BLaER1 (cell line): ENCODE results near the gene CCDC9.
A peak's percentile ranks its signal among the peaks of the same experiment; 100 is the strongest.
"Not testable (repeated sequence)": the region's sequence is repeated elsewhere in the genome, so short reads cannot be mapped to it uniquely, and the experiment has no call there.

ENCODE experiments used
- H3K27ac ChIP-seq: shearing (Covaris generic); formaldehyde crosslinking; 2 replicates; pipeline ENCODE4 v1.8.1; 2022
- H3K27me3 ChIP-seq: shearing (Covaris generic); formaldehyde crosslinking; 2 replicates; pipeline ENCODE4 v1.8.1; 2022
- H3K36me3 ChIP-seq: shearing (Covaris generic); formaldehyde crosslinking; 2 replicates; pipeline ENCODE4 v1.8.1; 2022
- H3K4me1 ChIP-seq: shearing (Covaris generic); formaldehyde crosslinking; 2 replicates; pipeline ENCODE4 v1.8.1; 2022
- H3K4me2 ChIP-seq: shearing (Covaris generic); formaldehyde crosslinking; 2 replicates; pipeline ENCODE4 v1.8.1; 2022
- H3K4me3 ChIP-seq: shearing (Covaris generic); formaldehyde crosslinking; 2 replicates; pipeline ENCODE4 v1.8.1; 2022
- H3K9ac ChIP-seq: shearing (Covaris generic); formaldehyde crosslinking; 2 replicates; pipeline ENCODE4 v1.8.1; 2022
- H3K9me3 ChIP-seq: shearing (Covaris generic); formaldehyde crosslinking; 2 replicates; pipeline ENCODE4 v1.8.1; 2022
- H4K20me1 ChIP-seq: shearing (Covaris generic); formaldehyde crosslinking; 2 replicates; pipeline ENCODE4 v1.8.1; 2022
- Cebpa-rat ChIP-seq: shearing (Covaris generic); IDR thresholded peaks from 2 replicates; pipeline ENCODE4 v1.8.1; 2022

CCDC9 gene

DNA sequence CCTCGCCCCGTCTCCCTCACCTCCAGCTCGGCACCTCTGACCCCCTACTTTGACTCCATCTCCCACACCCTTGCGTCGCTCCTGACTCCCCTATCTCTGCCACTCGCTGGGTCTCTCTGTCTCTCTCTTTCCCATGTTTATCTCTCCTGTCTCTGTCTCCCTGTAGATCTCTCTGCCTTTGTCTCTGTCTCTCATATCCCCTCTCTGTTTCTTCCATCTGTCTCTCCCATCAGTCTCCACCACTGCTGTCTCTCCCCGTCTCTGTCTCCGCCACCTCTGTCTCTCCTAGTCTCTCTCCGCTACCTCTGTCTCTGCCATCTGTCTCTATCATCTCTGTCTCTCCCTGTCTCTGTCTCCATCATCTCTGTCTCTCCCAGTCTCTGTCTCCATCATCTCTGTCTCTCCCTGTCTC is 13.0 kb upstream of the CCDC9 start:
- H3K4me1 ChIP-seq: peaks cover 70% of the 10 kb centered on the region
- no peaks in the 10 kb centered on the region for H3K9me3 ChIP-seq
- no peaks in the 10 kb centered on the region for H3K36me3 ChIP-seq
- H3K27me3 ChIP-seq: peaks cover 49% of the 10 kb centered on the region
- TF ChIP-seq Cebpa-rat: no peak
- H3K4me2 ChIP-seq: peak overlapping the region; percentile 88
- H4K20me1 ChIP-seq: peaks cover 11% of the 10 kb centered on the region
- H3K4me3 ChIP-seq: peak overlapping the region; percentile 59; the same call in 1 of the 2 replicates
- H3K27ac ChIP-seq: peak overlapping the region; percentile 82; the same call in 1 of the 2 replicates
- H3K9ac ChIP-seq: peak overlapping the region; percentile 63; the same call in 1 of the 2 replicates

DNA sequence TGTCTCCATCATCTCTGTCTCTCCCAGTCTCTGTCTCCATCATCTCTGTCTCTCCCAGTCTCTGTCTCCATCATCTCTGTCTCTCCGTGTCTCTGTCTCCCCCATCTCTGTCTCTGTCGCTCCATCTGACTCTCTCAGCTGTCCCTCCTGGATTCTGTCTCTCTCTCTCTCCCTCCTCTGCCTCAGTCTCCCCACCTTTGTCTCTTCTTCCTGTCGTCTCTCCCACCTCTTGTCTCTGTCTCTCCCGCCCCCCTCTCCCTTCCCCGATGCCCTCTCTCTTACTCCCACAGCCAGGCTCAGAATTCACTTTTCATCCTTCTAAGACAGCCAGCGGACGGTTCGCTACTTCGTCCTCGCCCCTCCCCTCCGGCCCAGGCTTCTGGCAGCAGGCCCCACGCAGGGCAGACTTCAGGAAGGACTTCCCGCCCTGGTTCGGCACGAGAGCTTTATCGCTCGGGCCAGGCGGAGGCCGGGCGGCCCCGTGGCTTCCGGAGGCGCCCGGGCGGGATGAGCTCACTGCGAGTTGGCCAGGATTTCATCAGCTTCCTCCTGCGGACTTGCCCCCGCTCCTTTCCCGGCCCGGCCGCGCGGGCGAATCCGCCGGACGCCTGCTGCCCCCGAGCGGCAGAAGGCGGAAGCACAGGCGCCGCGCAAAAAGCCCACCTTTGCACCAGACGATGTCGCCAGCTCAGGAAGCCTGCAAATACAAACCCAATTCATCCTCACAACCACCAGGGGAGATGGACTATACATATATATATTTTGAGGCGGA is 12.4 kb upstream of the CCDC9 start:
- Histone ChIP-seq H3K36me3 (no peaks in the 10 kb centered on the region), H3K4me2 (peak overlapping the region; percentile 88), H3K4me1 (peaks cover 65% of the 10 kb centered on the region), H3K4me3 (peak overlapping the region; percentile 59), H4K20me1 (peaks cover 11% of the 10 kb centered on the region), H3K9ac (peak overlapping the region; percentile 63), H3K27me3 (peaks cover 45% of the 10 kb centered on the region), H3K9me3 (no peaks in the 10 kb centered on the region), H3K27ac (peak overlapping the region; percentile 82)
- TF ChIP-seq Cebpa-rat: peak; percentile 77; the same call in 1 of the 2 replicates

DNA sequence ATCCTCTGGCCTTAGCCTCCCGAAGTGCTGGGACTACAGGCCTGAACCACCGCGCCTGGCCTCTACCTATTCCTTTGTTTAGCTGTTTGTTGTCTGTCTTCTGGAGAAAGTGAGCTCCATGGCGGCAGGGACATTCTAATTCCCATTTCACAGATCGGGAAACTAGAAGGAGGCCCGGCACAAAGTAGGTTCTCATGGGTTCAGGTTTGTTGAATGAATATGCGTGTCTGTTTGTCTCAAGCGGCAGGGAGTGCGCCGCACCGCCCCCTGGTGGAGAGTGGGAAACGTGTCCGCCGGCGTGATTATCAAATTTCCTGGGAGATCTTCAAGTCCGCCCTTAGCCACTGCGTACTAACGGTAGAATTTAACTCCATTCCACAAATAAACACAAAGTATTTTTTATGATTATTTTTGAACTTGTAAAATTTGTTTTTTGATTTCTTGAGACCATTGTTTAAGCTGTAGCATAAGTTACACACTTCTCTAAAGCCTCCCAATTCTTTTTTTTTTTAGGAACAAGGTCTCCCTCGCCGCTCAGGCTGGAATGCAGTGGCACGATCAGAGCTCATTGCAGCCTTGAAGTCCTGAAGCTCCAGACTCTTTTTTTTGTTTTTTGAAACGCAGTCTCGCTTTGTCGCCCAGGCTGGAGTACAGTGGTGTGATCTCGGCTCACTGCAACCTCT is 8.9 kb upstream of the CCDC9 start:
- peaks cover 40% of the 10 kb centered on the region for H3K4me1 ChIP-seq
- no peaks in the 10 kb centered on the region for H3K9me3 ChIP-seq
- H3K9ac ChIP-seq: no peak overlapping the region
- H3K27ac ChIP-seq: no peak overlapping the region
- no peak overlapping the region for H3K4me3 ChIP-seq
- peaks cover 10% of the 10 kb centered on the region for H3K27me3 ChIP-seq
- no peak overlapping the region for H3K4me2 ChIP-seq
- H3K36me3 ChIP-seq: no peaks in the 10 kb centered on the region
- H4K20me1 ChIP-seq: no peaks in the 10 kb centered on the region
- TF ChIP-seq Cebpa-rat: no peak

DNA sequence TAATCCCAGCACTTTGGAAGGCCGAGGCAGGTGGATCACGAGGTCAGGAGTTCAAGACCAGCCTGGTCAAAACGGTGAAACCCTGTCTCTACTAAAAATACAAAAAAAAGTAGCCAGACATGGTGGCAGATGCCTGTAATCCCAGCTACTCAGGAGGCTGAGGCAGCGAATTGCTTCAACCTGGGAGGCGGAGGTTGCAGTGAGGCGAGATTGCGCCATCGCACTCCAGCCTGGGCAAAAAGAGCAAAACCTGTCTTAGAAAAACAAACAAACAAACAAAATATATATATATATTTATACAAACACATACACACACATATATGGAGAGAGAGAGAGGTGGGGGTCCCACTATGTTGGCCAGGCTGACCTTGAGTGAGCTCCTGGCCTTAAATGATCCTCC is 3.3 kb upstream of the CCDC9 start:
- H4K20me1 ChIP-seq, H3K36me3 ChIP-seq, H3K27ac ChIP-seq, H3K4me2 ChIP-seq, H3K4me3 ChIP-seq, H3K9me3 ChIP-seq, H3K9ac ChIP-seq, H3K27me3 ChIP-seq: not testable (repeated sequence)
- H3K4me1 ChIP-seq: peaks cover 24% of the 10 kb centered on the region
- peak; percentile 37; the same call in 1 of the 2 replicates for TF ChIP-seq Cebpa-rat

DNA sequence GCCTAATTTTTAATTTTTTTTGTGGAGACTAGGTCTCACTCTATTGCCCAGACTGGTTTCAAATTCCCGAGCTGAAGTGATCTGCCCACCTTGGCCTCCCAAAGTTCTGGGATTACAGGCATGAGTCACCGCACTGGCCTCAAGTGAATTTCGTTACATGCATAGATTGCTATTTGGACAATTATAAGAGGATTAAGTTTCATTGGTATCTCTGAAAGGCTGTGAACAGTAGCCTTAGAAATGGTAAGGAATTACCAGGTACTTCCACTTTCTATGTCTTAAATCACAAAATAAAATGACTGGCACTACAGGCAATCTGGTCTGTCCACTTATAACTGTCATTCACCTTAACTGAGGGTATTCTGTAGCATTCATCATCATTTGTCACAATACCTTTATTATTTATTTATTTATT is 2.9 kb upstream of the CCDC9 start:
- Histone ChIP-seq H3K4me1 (peaks cover 29% of the 10 kb centered on the region), H3K27ac (no peak overlapping the region), H3K4me3 (no peak overlapping the region), H3K4me2 (no peak overlapping the region), H4K20me1 (peaks cover 12% of the 10 kb centered on the region), H3K9ac (no peak overlapping the region), H3K9me3 (no peaks in the 10 kb centered on the region), H3K27me3 (no peaks in the 10 kb centered on the region), H3K36me3 (peaks cover 4% of the 10 kb centered on the region; the same call in 1 of the 2 replicates)
- no peak for TF ChIP-seq Cebpa-rat

DNA sequence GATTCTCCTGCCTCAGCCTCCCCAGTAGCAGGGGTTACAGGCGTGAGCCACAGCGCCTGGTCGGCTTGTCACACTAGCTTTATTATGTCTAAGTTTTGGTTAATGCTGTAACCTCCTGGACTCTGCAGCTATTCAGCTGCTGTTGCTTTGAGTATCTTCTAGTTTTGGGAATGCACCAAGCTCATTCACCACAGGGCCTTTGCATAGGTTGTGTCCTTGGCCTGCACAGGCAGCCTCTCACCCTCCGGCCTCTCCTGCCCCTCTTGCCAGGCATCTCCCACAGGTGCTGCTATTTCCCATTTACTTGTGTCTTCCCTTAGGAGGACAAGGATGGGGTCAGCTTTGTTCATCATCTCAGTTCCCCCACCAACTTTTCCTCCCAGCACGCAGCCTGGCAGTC is 2.4 kb upstream of the CCDC9 start:
- Histone ChIP-seq H3K9me3 (no peaks in the 10 kb centered on the region), H3K27me3 (no peaks in the 10 kb centered on the region), H4K20me1 (peaks cover 17% of the 10 kb centered on the region), H3K4me1 (peaks cover 34% of the 10 kb centered on the region), H3K4me3 (no peak overlapping the region), H3K27ac (no peak overlapping the region), H3K4me2 (no peak overlapping the region), H3K9ac (no peak overlapping the region), H3K36me3 (peaks cover 9% of the 10 kb centered on the region)
- no peak for TF ChIP-seq Cebpa-rat

DNA sequence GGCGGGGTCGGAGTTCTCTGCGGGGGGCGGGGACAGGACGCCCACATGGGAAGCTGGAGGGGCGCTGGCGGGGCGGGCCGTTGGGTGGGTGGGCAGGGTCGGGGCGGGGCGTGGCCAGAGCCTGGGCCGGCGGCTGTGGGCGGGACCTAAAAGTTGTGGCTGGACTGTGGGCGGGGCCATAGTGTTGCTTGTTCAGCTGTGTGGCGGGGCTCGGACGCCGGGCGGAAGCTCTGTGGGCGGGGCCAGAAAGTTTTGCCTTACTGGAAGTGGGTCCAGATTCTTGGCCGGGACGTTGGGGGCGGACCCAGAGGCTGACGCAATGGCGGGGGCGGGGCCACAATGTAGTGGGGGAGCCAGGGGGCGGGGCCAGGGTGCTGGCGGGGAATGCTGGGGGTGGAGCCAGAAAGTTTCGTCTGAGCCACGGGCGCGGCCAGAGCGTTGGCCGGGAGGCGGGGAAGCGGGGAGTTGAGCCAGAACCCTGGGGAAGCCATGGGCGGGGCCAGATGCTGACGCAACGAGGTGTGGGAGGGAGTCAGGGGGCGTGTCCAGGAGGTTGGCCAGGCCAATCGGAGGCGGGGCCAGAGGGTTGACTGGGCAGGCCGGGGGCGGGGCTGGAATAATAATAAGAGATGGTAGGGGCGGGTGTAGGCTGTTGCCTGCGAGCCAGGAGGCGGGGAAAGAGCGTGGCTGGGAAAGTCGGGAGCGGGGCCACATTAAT is 527 bp downstream of the CCDC9 start:
- Histone ChIP-seq H3K9me3 (no peaks in the 10 kb centered on the region), H4K20me1 (peaks cover 40% of the 10 kb centered on the region), H3K36me3 (peaks cover 36% of the 10 kb centered on the region), H3K4me2 (peak overlapping the region; percentile 100), H3K4me1 (peaks cover 29% of the 10 kb centered on the region), H3K9ac (peak overlapping the region; percentile 90), H3K27me3 (no peaks in the 10 kb centered on the region), H3K27ac (peak overlapping the region; percentile 98), H3K4me3 (peak overlapping the region; percentile 74)
- peak; percentile 67; the same call in 1 of the 2 replicates for TF ChIP-seq Cebpa-rat

DNA sequence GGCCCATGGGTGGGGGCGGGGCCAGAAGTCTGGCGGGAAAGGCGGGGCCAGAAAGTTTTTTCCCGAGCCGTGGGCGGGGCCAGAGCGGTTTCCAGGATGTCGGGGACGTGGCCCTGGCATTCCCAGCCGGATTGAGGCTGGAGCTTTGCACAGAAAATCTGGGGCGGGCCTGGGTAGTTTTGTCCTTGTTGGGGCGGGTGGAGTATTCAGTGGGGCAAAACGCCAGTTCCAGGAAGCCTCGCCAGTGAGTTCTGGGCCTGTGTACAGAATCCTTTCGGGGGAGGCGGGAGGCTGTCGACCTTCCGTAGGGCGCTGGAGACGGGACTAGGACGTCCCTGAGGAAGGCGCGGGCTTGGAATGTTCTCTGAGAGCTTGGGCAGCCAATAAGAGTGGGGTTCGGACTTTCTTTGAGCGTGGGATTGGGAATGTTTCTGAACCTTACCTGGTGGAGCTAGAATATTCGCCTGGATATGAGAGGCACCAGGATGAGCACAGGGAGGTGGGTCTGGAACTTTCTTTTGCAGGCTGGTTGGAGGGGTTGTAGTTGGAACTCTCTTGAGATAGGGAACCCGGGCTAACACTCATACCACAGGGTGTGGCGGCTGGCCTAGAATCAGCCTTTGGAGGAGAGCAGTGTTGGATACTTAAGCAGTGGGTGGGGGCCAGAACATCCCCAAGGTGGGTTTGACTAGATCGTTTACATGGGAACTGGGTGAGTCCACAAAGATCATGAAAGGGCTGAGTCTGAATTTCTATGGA is 1.3 kb downstream of the CCDC9 start:
- no peak for TF ChIP-seq Cebpa-rat
- H3K9ac ChIP-seq: peak overlapping the region; percentile 85
- H3K36me3 ChIP-seq: peaks cover 44% of the 10 kb centered on the region
- no peaks in the 10 kb centered on the region for H3K9me3 ChIP-seq
- peak overlapping the region; percentile 100 for H3K4me2 ChIP-seq
- peaks cover 37% of the 10 kb centered on the region for H3K4me1 ChIP-seq
- H3K27ac ChIP-seq: peak overlapping the region; percentile 70
- H3K4me3 ChIP-seq: peak overlapping the region; percentile 74
- H3K27me3 ChIP-seq: no peaks in the 10 kb centered on the region
- H4K20me1 ChIP-seq: peaks cover 40% of the 10 kb centered on the region

DNA sequence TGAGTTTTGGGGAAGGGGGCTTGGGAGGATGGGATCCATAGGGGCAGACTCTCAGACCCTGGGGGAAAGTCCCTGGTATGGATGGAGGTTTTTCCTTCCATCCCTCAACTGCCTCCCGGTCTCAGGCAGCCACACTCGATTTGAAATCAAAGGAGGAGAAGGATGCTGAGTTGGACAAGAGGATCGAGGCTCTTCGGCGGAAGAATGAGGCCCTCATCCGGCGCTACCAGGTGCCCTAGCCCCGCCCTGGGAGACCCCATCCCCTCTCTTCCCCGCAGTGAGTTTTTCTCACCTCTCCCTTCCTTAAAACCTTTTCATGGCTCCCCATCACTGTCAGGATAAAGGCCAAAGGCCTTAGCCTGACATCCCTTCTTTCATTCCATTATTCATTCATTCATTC is 2.1 kb downstream of the CCDC9 start:
- Histone ChIP-seq H3K9ac (peak overlapping the region; percentile 85; the same call in 1 of the 2 replicates), H3K4me3 (peak overlapping the region; percentile 74; the same call in 1 of the 2 replicates), H3K4me2 (peak overlapping the region; percentile 100), H3K4me1 (peaks cover 44% of the 10 kb centered on the region), H3K27me3 (no peaks in the 10 kb centered on the region), H4K20me1 (peaks cover 40% of the 10 kb centered on the region), H3K27ac (peak overlapping the region; percentile 70; the same call in 1 of the 2 replicates), H3K36me3 (peaks cover 51% of the 10 kb centered on the region), H3K9me3 (no peaks in the 10 kb centered on the region)
- TF ChIP-seq Cebpa-rat: no peak
